GM23248 (cell line): ENCODE data around the gene HDAC4.

Source experiments
- EZH2 ChIP-seq: fragments of 200-600 bp; sonication (generic); IDR thresholded peaks from 2 replicates; pipeline ENCODE4 v1.6.1; 2018; ENCODE audit warnings: antibody characterized with exemption, mild to moderate bottlenecking; ENCODE audit not compliant: insufficient read depth, poor library complexity, severe bottlenecking
- EZH2phosphoT487 ChIP-seq: fragments of 200-600 bp; sonication (generic); IDR thresholded peaks from 2 replicates; pipeline ENCODE4 v1.6.1; 2018; ENCODE audit warnings: antibody characterized with exemption, moderate library complexity, mild to moderate bottlenecking, low read depth; ENCODE audit not compliant: insufficient read depth

- TF ChIP-seq EZH2, result no peak
- no peak for TF ChIP-seq EZH2phosphoT487
Measured at GRCh38 chr2:239006622-239007285, 394.1 kb downstream of the HDAC4 start.
